Heart right ventricle (tissue), 16 donors: ENCODE measurements around the gene PYGB. TPM values are rescaled to one million over a fixed set of nuclear protein-coding genes. Genes with fewer than 3 reads are reported as not detected.

Experiments used
- ATAC-seq, 8 donors: fragments of 200-7000 bp; cut with Tn5 transposase; one replicate each; pipeline ENCODE4 v1.9.1; 2020; ENCODE audit warnings: mild to moderate bottlenecking in 8 of 8, moderate library complexity in 8 of 8, moderate number of reproducible peaks in 1 of 8
- DNase-seq, 2 donors: peaks; one replicate each; pipeline ENCODE4 v3.0.0-alpha.2; 2020
- H3K27ac ChIP-seq, 10 donors: fragments of 200-600 bp; sonication (generic) in 2 of 10; one replicate each; pipeline versions ENCODE4 v1.5.0 to v1.8.0; 2020 to 2022; ENCODE audit warnings: mild to moderate bottlenecking in 3 of 10
- H3K27me3 ChIP-seq, 7 donors: fragments of 200-600 bp; one replicate each; pipeline ENCODE4 v1.8.0; 2021 to 2022; ENCODE audit warnings: mild to moderate bottlenecking in 2 of 7
- H3K36me3 ChIP-seq, 9 donors: fragments of 200-600 bp; sonication (generic) in 1 of 9; one replicate each; pipeline versions ENCODE4 v1.5.0 to v1.8.0; 2020 to 2022; ENCODE audit warnings: mild to moderate bottlenecking in 2 of 9
- H3K4me1 ChIP-seq, 9 donors: fragments of 200-600 bp; sonication (generic) in 1 of 9; one replicate each; pipeline versions ENCODE4 v1.5.0 to v1.8.0; 2020 to 2022; ENCODE audit warnings: mild to moderate bottlenecking in 4 of 9
- H3K4me3 ChIP-seq, 10 donors: fragments of 200-600 bp; sonication (generic) in 2 of 10; one replicate each; pipeline versions ENCODE4 v1.5.0 to v1.8.0; 2020 to 2022; ENCODE audit warnings: mild to moderate bottlenecking in 7 of 10, moderate library complexity in 2 of 10
- H3K9me3 ChIP-seq, 11 donors: fragments of 200-600 bp in 10 of 11; sonication (generic) in 2 of 11; one replicate each; pipeline versions ENCODE4 v1.5.0 to v1.8.0; 2013 to 2022; ENCODE audit warnings: mild to moderate bottlenecking in 2 of 11, control low read depth in 1 of 11, moderate library complexity in 1 of 11
- WGBS, 2 donors: extraction: QIAGEN DNeasy Blood & Tissue Kit; methylation state at CpG; one replicate each; pipeline ENCODE4 v1.1.7; 2013; ENCODE audit warnings: inconsistent platforms in 1 of 2; 5-methylcytosine and 5-hydroxymethylcytosine counted together
- intact Hi-C, 10 donors: fragments of 100-400 bp; cut with DNase I; formaldehyde crosslinking; loops; one replicate each; pipeline versions ENCODE4 v1.11.1 to v1.14.2; 2022
- polyA plus RNA-seq, 2 donors: library from polyadenylated mRNA; stranded (reverse); fragments of 200-250 nt; gene quantifications; one replicate each; pipeline ENCODE4 v1.2.3, GENCODE V29; 2013
- total RNA-seq, 10 donors: library from RNA; stranded (reverse); fragmentation: NEBNext Ultra II Directional in 3 of 10; extraction: Animal tissue kit (Norgen Biotek cat#: 25700) in 3 of 10; gene quantifications; one replicate each; pipeline versions ENCODE4 v1.2.1 to v1.2.4, GENCODE V29; 2021 to 2023
- TF ChIP-seq, protein P1 (sequence below), 9 donors: fragments of 200-600 bp; sonication (generic) in 2 of 9; IDR thresholded peaks; one replicate each; pipeline versions ENCODE4 v1.5.0 to v1.8.0; 2021 to 2022; ENCODE audit warnings: antibody characterized with exemption in 9 of 9, mild to moderate bottlenecking in 5 of 9, moderate library complexity in 1 of 9
- donor health status: Arrhythmogenic right ventricular cardiomyopathy.
- donor health status: ischemic (EF 13 %, LVEDD 7.1; RV severe dilation, severe dysfunction).
- donor health status: healthy with polysubstance abuse.
- donor health status: DM: no; HTN: yes; CAD: no.
- donor health status: DM: no; HTN: no; CAD: no.
- donor health status: ischemic (EF 25% LVEDD 6.9; RV normal size, moderate dysfunction).
- donor health status: ischemic (EF 25% LVEDD 5.7; RV mildly dilated, moderate dysfunction).
- donor health status: healthy.
- donor health status: DM: yes; HTN: yes; CAD: no.
- donor health status: Ischemic cardiomyopathy.
- donor health status: ischemic (EF 35%, LVEDD 5.7; RV mildly dilated, moderate dysfunction).
- donor health status: nonischemic (EF 11% LVEDD 7.7; RV severe dilation, severe dysfunction).
- donor health status: DM: yes; HTN: yes; CAD: no.
- donor health status: PGD.
- donor health status: ischemic (EF 29% LVEDD 5.4; RV normal size, mild dysfunction).
- donor health status: nonischemic (EF 23%, LVEDD 6.1; RV moderate dilation, normal function).

The PYGB gene
- total and polyA plus RNA-seq, 12 donors: 83.1 to 462 (median 269) TPM

DNA sequence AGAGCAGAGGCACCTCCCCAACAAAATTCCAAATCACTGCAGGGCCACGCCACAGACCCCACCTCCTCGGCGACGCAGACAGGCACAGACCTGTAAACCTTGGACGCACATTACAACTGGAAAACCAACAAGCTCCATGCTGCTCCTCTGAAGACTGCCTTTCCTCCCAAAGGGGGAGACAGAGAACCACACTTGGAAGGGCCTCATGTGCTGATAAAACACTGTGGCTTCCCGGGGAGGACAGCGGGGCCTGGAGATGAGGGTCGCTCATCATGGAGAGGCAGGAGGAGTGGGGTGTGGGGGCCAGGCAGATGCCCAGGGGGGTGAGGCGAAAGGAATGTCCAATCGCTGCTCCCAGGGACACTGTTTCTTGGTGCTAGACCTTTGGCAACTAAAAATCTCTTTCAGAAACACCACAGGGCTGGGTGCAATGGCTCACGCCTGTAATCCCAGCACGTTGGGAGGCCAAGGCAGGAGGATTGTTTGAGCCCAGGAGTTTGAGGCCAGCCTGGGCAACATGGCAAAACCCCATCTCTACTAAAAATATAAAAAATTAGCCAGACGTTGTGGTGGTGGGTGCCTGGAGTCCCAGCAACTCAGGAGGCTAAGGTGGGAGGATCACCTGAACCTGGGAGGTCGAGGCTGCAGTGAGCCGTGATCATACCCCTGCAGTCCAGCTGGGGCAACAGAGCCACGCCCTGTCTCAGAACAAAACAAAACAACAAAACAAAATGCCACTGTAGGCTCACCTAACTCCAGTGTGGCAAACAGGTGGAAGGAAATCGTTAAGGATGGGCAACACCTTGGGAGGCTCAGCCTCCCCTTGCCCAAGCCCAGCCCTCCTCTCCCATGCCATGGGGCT, 88.9 kb downstream of the PYGB start:
- 77 to 78% methylated on average over 17 of the region's 17 CpGs for WGBS, 2 donors
- ATAC-seq (peak in 7 of 8 donors; percentile 11 to 83 (median 59)), DNase-seq (peak in 1 of 2 donors; percentile 24)
- TF ChIP-seq, protein P1, sequence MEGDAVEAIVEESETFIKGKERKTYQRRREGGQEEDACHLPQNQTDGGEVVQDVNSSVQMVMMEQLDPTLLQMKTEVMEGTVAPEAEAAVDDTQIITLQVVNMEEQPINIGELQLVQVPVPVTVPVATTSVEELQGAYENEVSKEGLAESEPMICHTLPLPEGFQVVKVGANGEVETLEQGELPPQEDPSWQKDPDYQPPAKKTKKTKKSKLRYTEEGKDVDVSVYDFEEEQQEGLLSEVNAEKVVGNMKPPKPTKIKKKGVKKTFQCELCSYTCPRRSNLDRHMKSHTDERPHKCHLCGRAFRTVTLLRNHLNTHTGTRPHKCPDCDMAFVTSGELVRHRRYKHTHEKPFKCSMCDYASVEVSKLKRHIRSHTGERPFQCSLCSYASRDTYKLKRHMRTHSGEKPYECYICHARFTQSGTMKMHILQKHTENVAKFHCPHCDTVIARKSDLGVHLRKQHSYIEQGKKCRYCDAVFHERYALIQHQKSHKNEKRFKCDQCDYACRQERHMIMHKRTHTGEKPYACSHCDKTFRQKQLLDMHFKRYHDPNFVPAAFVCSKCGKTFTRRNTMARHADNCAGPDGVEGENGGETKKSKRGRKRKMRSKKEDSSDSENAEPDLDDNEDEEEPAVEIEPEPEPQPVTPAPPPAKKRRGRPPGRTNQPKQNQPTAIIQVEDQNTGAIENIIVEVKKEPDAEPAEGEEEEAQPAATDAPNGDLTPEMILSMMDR (IDR thresholded peaks at IDR 0.05): peak in 7 of 9 donors; percentile 17 to 58 (median 39)
- Histone ChIP-seq H3K27ac (no peak overlapping the region), H3K9me3 (peaks cover 0 to 3% (median 0%) of the 10 kb centered on the region in 11 donors), H3K4me3 (no peak overlapping the region), H3K4me1 (peaks cover 0 to 9% (median 0%) of the 10 kb centered on the region in 9 donors), H3K27me3 (no peaks in the 10 kb centered on the region), H3K36me3 (peaks cover 0 to 15% (median 0%) of the 10 kb centered on the region in 9 donors)
- intact Hi-C loops: no loop called here

DNA sequence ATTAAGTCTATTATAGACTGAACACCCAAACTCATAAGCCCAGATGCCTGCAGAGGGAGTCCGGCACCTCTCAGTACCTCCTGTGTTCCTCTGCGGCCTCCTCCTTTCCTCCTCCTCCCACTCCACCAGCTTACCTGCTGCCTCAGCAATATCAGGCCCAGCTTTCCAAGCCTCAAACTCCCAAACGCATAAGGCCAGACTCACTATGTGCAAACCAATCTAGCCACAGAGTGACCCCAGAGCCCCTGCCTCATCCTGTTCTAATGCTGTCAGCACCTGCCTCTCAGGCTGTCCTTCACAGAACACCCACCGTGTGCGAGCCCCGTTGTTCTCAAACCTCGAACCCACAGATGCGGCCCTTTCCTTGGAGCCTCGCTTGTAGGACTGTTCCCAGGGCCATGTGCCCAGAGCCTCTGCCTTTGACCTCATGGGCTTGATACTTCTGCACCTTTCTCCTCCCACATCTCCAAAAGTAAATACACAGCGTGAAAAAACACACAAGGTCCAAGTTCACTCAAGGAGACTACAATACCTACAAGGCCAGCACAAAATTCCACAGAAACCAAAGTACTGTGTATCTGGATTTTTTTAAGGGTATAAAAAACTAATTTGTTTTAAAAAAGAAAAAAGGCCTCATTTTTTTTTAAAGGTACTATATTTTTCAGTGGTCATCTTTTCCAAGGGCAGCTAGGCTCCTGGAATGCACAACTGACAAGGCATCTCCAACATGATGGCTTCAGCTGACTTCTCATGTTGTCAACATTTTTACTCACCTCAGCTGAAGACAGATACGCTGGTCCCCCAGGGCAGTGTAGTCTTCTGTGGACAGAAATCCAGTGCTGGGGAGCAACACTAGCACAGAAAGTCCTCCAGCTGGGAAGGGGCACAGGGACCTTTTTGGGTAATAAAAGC, 90.5 kb downstream of the PYGB start:
- Histone ChIP-seq H3K9me3 (peaks cover 0 to 3% (median 0%) of the 10 kb centered on the region in 11 donors), H3K4me3 (no peak overlapping the region), H3K36me3 (peaks cover 0 to 15% (median 0%) of the 10 kb centered on the region in 9 donors), H3K27me3 (no peaks in the 10 kb centered on the region), H3K4me1 (peaks cover 0 to 9% (median 0%) of the 10 kb centered on the region in 9 donors), H3K27ac (no peak overlapping the region)
- DNase-seq (no peak), ATAC-seq (peak in 1 of 8 donors; percentile 25)
- TF ChIP-seq, protein P1 (IDR thresholded peaks at IDR 0.05): no peak
- intact Hi-C loops: no loop called here
- 89 to 90% methylated on average over 11 of the region's 11 CpGs for WGBS, 2 donors

GRCh38 chr20:25339608-25340007, 91.7 kb downstream of the PYGB start:
- intact Hi-C loops: loop anchor here in 1 of 10 donors (10.0 kb wide), 1 partner anchor 55 kb away; the partner anchor contains the start of gene ABHD12
- no peaks in the 10 kb centered on the region for H3K27me3 ChIP-seq
- H3K27ac ChIP-seq: no peak overlapping the region
- ATAC-seq (no peak), DNase-seq (no peak)
- H3K9me3 ChIP-seq: peaks cover 0 to 3% (median 0%) of the 10 kb centered on the region in 11 donors
- peaks cover 0 to 15% (median 0%) of the 10 kb centered on the region in 9 donors for H3K36me3 ChIP-seq
- WGBS, 2 donors: 91 to 93% methylated on average over 12 of the region's 12 CpGs
- peaks cover 0 to 9% (median 0%) of the 10 kb centered on the region in 9 donors for H3K4me1 ChIP-seq
- TF ChIP-seq, protein P1 (IDR thresholded peaks at IDR 0.05): no peak
- no peak overlapping the region for H3K4me3 ChIP-seq

DNA sequence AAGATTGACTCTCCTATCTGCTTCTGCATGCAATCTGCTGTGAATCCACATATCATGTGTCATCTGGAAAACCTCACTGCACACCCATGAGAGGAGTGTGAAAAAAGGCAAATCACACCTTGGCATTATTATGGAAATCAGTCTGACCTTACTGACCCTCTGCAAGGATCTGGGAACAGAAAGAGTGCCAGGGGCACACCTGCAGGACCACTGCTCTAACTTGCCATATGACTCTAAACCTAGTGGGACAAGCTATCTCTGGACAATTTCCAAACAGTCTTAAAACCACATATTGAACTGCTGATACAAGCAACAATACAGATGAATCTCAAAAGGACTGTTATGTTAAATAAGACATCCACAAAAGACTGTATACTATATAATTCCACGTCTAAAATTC, 92.5 kb downstream of the PYGB start:
- no peak overlapping the region for H3K27ac ChIP-seq
- TF ChIP-seq, protein P1 (IDR thresholded peaks at IDR 0.05): no peak
- intact Hi-C loops: loop anchor here in 1 of 10 donors (10.0 kb wide), 1 partner anchor 54 kb away; the partner anchor contains the start of gene ABHD12
- DNase-seq (no peak), ATAC-seq (no peak)
- H3K27me3 ChIP-seq: no peaks in the 10 kb centered on the region
- H3K4me1 ChIP-seq: peaks cover 0 to 10% (median 0%) of the 10 kb centered on the region in 9 donors
- peaks cover 0 to 15% (median 0%) of the 10 kb centered on the region in 9 donors for H3K36me3 ChIP-seq
- H3K4me3 ChIP-seq: no peak overlapping the region
- H3K9me3 ChIP-seq: no peaks in the 10 kb centered on the region
- WGBS, 2 donors: 75 to 81% methylated on average over 1 of the region's 1 CpG
